Lower lobe of right lung (tissue), 2 donors: ENCODE data around the gene C6orf15. TPM values are rescaled to one million over a fixed set of nuclear protein-coding genes. Genes with fewer than 3 reads are reported as not detected.

ENCODE experiments used
- ATAC-seq, 2 donors: fragments of 200-7000 bp; cut with Tn5 transposase; one replicate each; pipeline ENCODE4 v1.9.1; 2020 to 2022; ENCODE audit warnings: mild to moderate bottlenecking in 2 of 2, moderate library complexity in 2 of 2
- DNase-seq: peaks from one replicate; pipeline ENCODE4 v3.0.0-alpha.2; 2020
- H3K27ac ChIP-seq: fragments of 200-600 bp; one replicate; pipeline ENCODE4 v1.8.0; 2022
- H3K27me3 ChIP-seq: fragments of 200-600 bp; one replicate; pipeline ENCODE4 v1.8.0; 2022; ENCODE audit warnings: low read depth
- H3K36me3 ChIP-seq: fragments of 200-600 bp; one replicate; pipeline ENCODE4 v1.8.0; 2022; ENCODE audit warnings: mild to moderate bottlenecking
- H3K4me1 ChIP-seq: fragments of 200-600 bp; one replicate; pipeline ENCODE4 v1.8.0; 2022
- H3K4me3 ChIP-seq: fragments of 200-600 bp; one replicate; pipeline ENCODE4 v1.8.0; 2022; ENCODE audit warnings: mild to moderate bottlenecking
- H3K9me3 ChIP-seq: fragments of 200-600 bp; one replicate; pipeline ENCODE4 v1.8.0; 2022
- intact Hi-C: fragments of 100-400 bp; cut with DNase I; formaldehyde crosslinking; loops from one replicate; pipeline ENCODE4 v1.11.0; 2022
- long read RNA-seq: library from polyadenylated mRNA; unstranded; transcript quantifications from one replicate; pipeline ENCODE4 v2.0.0, GENCODE V29; 2021
- total RNA-seq: library from RNA; stranded (reverse); fragmentation: NEBNext Ultra II Directional; extraction: Animal tissue kit (Norgen Biotek cat#: 25700); gene quantifications from one replicate; pipeline ENCODE4 v1.2.1, GENCODE V29; 2021
- TF ChIP-seq, protein P1 (sequence below): fragments of 200-600 bp; IDR thresholded peaks from one replicate; pipeline ENCODE4 v1.8.0; 2022; ENCODE audit warnings: antibody characterized with exemption, mild to moderate bottlenecking
- donor health status: DM: no; HTN: yes; CAD: no; lungs with severe emphysema.

Gene C6orf15
- not detected for total RNA-seq
- long read RNA-seq, result 0 reads

DNA sequence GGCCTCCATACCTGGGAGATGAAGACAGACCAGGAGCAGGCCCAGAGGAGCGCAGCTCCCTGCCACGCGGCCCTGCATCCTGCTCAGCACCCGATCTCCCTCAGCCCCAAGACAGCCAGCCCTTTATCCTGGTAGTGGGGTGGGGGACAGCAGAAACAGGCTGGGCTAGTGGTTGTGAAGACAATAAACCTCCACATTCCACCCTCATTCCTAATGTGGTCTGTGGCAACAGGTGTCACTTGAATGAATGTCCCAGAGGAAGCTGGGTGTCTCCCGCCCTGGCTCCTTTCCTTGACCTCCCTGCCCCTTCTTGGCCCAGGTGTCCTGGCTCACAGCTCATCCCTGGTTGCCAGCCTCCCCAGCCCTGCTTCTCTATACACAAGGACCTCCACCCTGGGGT, at the start of gene C6orf15:
C6orf15 (minus strand) TSS at position 98 of the 400 bp plus-strand sequence; CDS start at position 78, 20 bp downstream.
- DNase-seq (no peak), ATAC-seq (no peak)
- intact Hi-C loops, result no loop called here
- TF ChIP-seq, protein P1, sequence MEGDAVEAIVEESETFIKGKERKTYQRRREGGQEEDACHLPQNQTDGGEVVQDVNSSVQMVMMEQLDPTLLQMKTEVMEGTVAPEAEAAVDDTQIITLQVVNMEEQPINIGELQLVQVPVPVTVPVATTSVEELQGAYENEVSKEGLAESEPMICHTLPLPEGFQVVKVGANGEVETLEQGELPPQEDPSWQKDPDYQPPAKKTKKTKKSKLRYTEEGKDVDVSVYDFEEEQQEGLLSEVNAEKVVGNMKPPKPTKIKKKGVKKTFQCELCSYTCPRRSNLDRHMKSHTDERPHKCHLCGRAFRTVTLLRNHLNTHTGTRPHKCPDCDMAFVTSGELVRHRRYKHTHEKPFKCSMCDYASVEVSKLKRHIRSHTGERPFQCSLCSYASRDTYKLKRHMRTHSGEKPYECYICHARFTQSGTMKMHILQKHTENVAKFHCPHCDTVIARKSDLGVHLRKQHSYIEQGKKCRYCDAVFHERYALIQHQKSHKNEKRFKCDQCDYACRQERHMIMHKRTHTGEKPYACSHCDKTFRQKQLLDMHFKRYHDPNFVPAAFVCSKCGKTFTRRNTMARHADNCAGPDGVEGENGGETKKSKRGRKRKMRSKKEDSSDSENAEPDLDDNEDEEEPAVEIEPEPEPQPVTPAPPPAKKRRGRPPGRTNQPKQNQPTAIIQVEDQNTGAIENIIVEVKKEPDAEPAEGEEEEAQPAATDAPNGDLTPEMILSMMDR, result no peak
- Histone ChIP-seq H3K4me1 (peaks cover 20% of the 10 kb centered on the region), H3K9me3 (no peaks in the 10 kb centered on the region), H3K4me3 (no peak within 1 kb of the TSS), H3K27me3 (no peaks in the 10 kb centered on the region), H3K36me3 (no peaks in the 10 kb centered on the region), H3K27ac (peak within 1 kb of the TSS; percentile 58)

DNA sequence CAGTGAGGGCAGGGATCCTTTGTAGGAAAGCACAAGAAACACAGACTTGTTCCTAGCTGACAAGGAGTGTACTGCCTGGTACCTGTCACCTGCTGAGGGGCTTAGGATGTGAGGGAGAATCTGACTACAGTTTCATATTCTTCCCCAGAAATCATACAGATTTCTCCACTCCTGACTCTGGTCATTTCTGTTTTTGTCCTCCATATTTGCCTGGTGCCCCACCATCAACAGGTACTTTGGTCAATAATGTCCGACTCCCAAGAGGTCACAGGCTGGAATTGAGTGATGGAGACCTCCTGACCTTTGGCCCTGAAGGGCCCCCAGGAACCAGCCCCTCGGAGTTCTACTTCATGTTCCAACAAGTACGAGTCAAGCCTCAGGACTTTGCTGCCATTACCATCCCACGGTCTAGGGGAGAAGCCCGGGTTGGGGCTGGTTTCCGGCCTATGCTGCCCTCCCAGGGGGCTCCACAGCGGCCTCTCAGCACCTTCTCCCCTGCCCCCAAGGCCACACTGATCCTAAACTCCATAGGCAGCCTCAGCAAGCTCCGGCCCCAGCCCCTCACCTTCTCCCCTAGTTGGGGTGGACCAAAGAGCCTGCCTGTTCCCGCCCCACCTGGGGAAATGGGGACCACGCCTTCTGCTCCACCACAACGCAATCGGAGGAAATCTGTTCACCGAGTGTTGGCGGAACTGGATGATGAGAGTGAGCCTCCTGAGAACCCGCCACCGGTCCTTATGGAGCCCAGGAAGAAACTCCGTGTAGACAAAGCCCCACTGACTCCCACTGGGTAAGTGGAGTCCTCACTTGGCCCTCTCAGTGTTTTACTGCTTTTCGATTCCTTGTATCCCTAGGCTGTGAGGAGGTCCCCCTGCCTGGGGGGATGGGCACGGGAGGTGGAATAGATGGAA, 49.1 kb upstream of the C6orf15 start:
- no peak for DNase-seq
- Histone ChIP-seq H3K4me3 (no peak overlapping the region), H3K9me3 (no peaks in the 10 kb centered on the region), H3K4me1 (peaks cover 17% of the 10 kb centered on the region), H3K27ac (no peak overlapping the region), H3K36me3 (no peaks in the 10 kb centered on the region), H3K27me3 (no peaks in the 10 kb centered on the region)
- TF ChIP-seq, protein P1, result no peak
- intact Hi-C loops, result no loop called here
- no peak for ATAC-seq

DNA sequence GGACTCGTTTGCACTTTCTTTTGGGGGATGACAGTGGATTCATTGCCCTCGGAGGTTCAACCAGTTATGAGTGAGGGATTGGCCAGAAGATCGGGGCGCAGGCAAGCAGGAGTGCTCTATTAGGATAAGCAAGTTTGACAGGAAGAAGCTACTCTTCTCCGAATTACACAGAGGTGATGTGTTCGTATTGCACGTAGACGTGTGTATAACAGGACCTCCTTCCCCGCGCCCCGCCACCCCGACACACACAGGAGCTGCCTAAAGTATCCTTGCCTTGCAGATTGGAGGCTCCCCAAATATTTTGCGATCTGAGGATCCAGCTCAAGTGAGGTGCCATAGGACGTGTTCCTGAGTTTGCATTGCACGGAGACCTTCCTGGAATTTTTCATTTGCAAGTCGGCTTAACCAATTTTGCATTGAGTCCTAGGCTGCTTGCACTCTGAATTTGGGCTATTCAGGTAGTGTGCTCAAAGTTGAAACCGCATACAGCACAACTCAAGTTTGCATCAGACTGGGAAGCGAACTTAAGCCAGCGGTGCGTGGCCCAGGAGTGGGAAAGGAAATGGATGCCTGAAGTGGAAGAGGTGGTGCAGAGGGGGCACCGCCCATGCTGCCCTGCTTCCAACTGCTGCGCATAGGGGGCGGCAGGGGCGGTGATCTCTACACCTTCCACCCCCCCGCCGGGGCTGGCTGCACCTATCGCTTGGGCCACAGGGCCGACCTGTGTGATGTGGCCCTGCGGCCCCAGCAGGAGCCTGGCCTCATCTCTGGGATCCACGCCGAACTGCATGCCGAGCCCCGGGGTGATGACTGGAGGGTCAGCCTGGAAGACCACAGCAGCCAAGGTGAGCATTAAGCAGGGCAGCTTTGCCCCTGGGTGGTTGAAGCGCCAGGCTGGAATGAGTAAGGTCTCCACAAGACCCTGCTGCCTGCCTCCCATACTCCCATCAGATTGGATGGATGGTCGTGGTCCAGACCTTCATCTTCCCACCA, 46.8 kb upstream of the C6orf15 start:
- no peaks in the 10 kb centered on the region for H3K27me3 ChIP-seq
- intact Hi-C loops, result no loop called here
- no peaks in the 10 kb centered on the region for H3K9me3 ChIP-seq
- H3K4me1 ChIP-seq, result peaks cover 17% of the 10 kb centered on the region
- TF ChIP-seq, protein P1, result no peak
- DNase-seq (no peak), ATAC-seq (peak in 1 of 2 donors; percentile 1)
- H3K4me3 ChIP-seq, result peak overlapping the region; percentile 80
- H3K27ac ChIP-seq, result no peak overlapping the region
- peaks cover 6% of the 10 kb centered on the region for H3K36me3 ChIP-seq

DNA sequence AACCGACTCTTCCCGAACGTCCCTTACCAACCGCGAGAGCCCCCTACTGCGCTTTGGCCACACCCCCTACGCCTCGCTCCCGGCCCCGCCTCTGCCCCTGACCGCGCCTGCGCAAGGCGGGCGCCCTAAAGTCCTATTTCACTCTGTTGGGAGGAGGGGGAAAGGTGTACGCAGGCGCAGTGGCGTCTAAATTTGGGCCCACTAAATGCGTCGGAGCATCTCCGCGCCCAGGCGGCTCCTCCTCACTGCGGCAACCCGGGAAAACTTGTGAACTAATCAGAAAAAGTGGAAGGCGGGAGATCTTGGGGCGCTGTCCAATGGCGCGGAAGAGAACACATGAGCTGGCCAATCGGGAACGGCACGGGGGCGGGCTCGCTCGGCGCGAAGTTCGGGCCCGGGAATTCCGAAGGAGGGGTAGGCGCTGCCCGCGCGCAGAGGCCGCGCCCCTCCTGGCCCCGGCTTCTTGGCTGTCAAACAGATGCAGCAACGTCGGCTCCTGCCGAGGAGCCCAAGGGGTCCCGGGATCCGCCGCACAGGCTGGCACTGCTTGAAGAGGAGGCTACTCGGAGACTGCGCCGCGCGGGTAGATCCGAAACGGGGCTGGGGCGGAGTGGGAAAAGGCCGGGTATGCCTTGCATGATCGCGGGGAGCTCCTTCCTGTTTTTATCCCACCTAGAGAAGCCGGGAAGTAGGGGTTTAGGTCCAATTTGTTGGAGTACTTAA, 45.9 kb upstream of the C6orf15 start, which contains the start of gene TCF19:
TCF19 (plus strand) TSS at position 450 of the 723 bp plus-strand sequence. CDS start 881 bp downstream, outside the sequence.
- TF ChIP-seq, protein P1, result no peak
- Histone ChIP-seq H3K9me3 (no peaks in the 10 kb centered on the region), H3K4me3 (peak within 1 kb of the TSS; percentile 80), H3K27me3 (no peaks in the 10 kb centered on the region), H3K36me3 (peaks cover 6% of the 10 kb centered on the region), H3K4me1 (peaks cover 17% of the 10 kb centered on the region), H3K27ac (peak within 1 kb of the TSS; percentile 59)
- intact Hi-C loops, result no loop called here
- ATAC-seq (peak; percentile 96 to 98), DNase-seq (peak; percentile 99)
